H9 (cell line): ENCODE data around the gene ROCK1. TPM values are rescaled to one million over a fixed set of nuclear protein-coding genes. Genes with fewer than 3 reads are reported as not detected.

Source experiments
- DNase-seq: peaks from one replicate; pipeline ENCODE4 v3.0.0-alpha.2; 2017
- H2AFZ ChIP-seq: one replicate; pipeline ENCODE4 v1.6.1; 2013; ENCODE audit warnings: mild to moderate bottlenecking, low read length, control low read depth, moderate library complexity
- H2AK5ac ChIP-seq: 2 replicates; pipeline ENCODE4 v1.6.1; 2013; ENCODE audit warnings: low read length, control low read depth, mixed read lengths; ENCODE audit not compliant: insufficient read length
- H2BK120ac ChIP-seq: one replicate; pipeline ENCODE4 v1.6.1; 2013; ENCODE audit warnings: low read depth, mild to moderate bottlenecking, low read length, control low read depth, inconsistent platforms; ENCODE audit not compliant: poor library complexity, severe bottlenecking
- H2BK12ac ChIP-seq: 2 replicates; pipeline ENCODE4 v1.6.1; 2013; ENCODE audit warnings: low read length, control low read depth, mixed read lengths, low read depth; ENCODE audit not compliant: insufficient read length
- H2BK15ac ChIP-seq: 2 replicates; pipeline ENCODE4 v1.6.1; 2013; ENCODE audit warnings: low read depth, low read length, control low read depth
- H2BK20ac ChIP-seq: one replicate; pipeline ENCODE4 v1.6.1; 2013; ENCODE audit warnings: low read depth, mild to moderate bottlenecking, low read length, control low read depth, inconsistent platforms; ENCODE audit not compliant: poor library complexity, severe bottlenecking
- H2BK5ac ChIP-seq: 2 replicates; pipeline ENCODE4 v1.6.1; 2013; ENCODE audit warnings: low read length, control low read depth, mixed read lengths; ENCODE audit not compliant: insufficient read length
- H3K14ac ChIP-seq: 2 replicates; pipeline ENCODE4 v1.6.1; 2013; ENCODE audit warnings: low read length, control low read depth; ENCODE audit not compliant: insufficient read depth
- H3K18ac ChIP-seq: 2 replicates; pipeline ENCODE4 v1.6.1; 2013; ENCODE audit warnings: low read depth, mild to moderate bottlenecking, mixed read lengths, low read length, control low read depth; ENCODE audit not compliant: insufficient read length
- H3K23ac ChIP-seq: 2 replicates; pipeline ENCODE4 v1.6.1; 2013; ENCODE audit warnings: low read length, control low read depth, mixed read lengths, low read depth; ENCODE audit not compliant: insufficient read length
- H3K23me2 ChIP-seq: 2 replicates; pipeline ENCODE4 v1.6.1; 2013; ENCODE audit warnings: low read depth, mild to moderate bottlenecking, mixed read lengths, low read length, control low read depth; ENCODE audit not compliant: insufficient read length, poor library complexity, severe bottlenecking
- H3K27ac ChIP-seq: 2 replicates; pipeline ENCODE4 v1.5.1; 2013; ENCODE audit warnings: low read length, control low read depth, mixed read lengths, low read depth; ENCODE audit not compliant: insufficient read length
- H3K27me3 ChIP-seq: 2 replicates; pipeline ENCODE4 v1.6.1; 2013; ENCODE audit warnings: low read length, control low read depth, inconsistent platforms; ENCODE audit not compliant: insufficient read depth
- H3K4ac ChIP-seq: 2 replicates; pipeline ENCODE4 v1.6.1; 2013; ENCODE audit warnings: low read depth, mild to moderate bottlenecking, control low read depth, inconsistent platforms, low read length, moderate library complexity
- H3K4me1 ChIP-seq: 2 replicates; pipeline ENCODE4 v1.6.1; 2013; ENCODE audit warnings: low read length, control low read depth, inconsistent platforms; ENCODE audit not compliant: insufficient read depth
- H3K4me2 ChIP-seq: 2 replicates; pipeline ENCODE4 v1.6.1; 2013; ENCODE audit warnings: low read length, control low read depth, mixed read lengths; ENCODE audit not compliant: insufficient read length, insufficient read depth
- H3K56ac ChIP-seq: 2 replicates; pipeline ENCODE4 v1.6.1; 2013; ENCODE audit warnings: low read depth, mild to moderate bottlenecking, mixed read lengths, low read length, control low read depth; ENCODE audit not compliant: insufficient read length
- H3K79me1 ChIP-seq: 2 replicates; pipeline ENCODE4 v1.6.1; 2013; ENCODE audit warnings: low read depth, mild to moderate bottlenecking, moderate library complexity, low read length, control low read depth, inconsistent platforms; ENCODE audit not compliant: insufficient read depth, poor library complexity, severe bottlenecking
- H3K79me2 ChIP-seq: 2 replicates; pipeline ENCODE4 v1.6.1; 2013; ENCODE audit warnings: low read length, control low read depth, inconsistent platforms; ENCODE audit not compliant: insufficient read depth
- H3K9ac ChIP-seq: 2 replicates; pipeline ENCODE4 v1.6.1; 2013; ENCODE audit warnings: low read length, control low read depth, mixed read lengths; ENCODE audit not compliant: insufficient read length; ENCODE audit errors: extremely low read depth
- H3K9me3 ChIP-seq: one replicate; pipeline ENCODE4 v1.6.1; 2013; ENCODE audit warnings: low read depth, low read length, inconsistent platforms; ENCODE audit not compliant: control insufficient read depth
- H3T11ph ChIP-seq: one replicate; pipeline ENCODE4 v1.6.1; 2013; ENCODE audit warnings: mild to moderate bottlenecking, low read length, control low read depth, inconsistent platforms
- H4K20me1 ChIP-seq: one replicate; pipeline ENCODE4 v1.6.1; 2013; ENCODE audit not compliant: control insufficient read depth, insufficient read length, insufficient read depth
- H4K5ac ChIP-seq: 2 replicates; pipeline ENCODE4 v1.6.1; 2013; ENCODE audit warnings: low read depth, mild to moderate bottlenecking, mixed read lengths, low read length, control low read depth; ENCODE audit not compliant: insufficient read length
- H4K8ac ChIP-seq: replicated peaks from 2 replicates; pipeline ENCODE4 v1.6.1; 2013; ENCODE audit warnings: low read length, control low read depth, mixed read lengths, low read depth; ENCODE audit not compliant: insufficient read length
- H4K91ac ChIP-seq: 2 replicates; pipeline ENCODE4 v1.6.1; 2013; ENCODE audit warnings: low read depth, mild to moderate bottlenecking, moderate library complexity, mixed read lengths, low read length, control low read depth; ENCODE audit not compliant: insufficient read length
- H3K27ac Mint-ChIP-seq, 3 experiments: 2 replicates in 2 of 3; 3 replicates in 1 of 3; pipeline ENCODE4 v1.8.0; 2020 to 2021; ENCODE audit warnings: mixed read lengths in 3 of 3, mild to moderate bottlenecking in 1 of 3, moderate library complexity in 1 of 3
- H3K27me3 Mint-ChIP-seq: 2 replicates; pipeline ENCODE4 v1.8.0; 2021; ENCODE audit warnings: low read depth, mild to moderate bottlenecking, moderate library complexity, mixed read lengths
- H3K36me3 Mint-ChIP-seq, 3 experiments: 2 replicates in 2 of 3; 3 replicates in 1 of 3; pipeline ENCODE4 v1.8.0; 2020 to 2021; ENCODE audit warnings: low read depth in 3 of 3, mixed read lengths in 3 of 3; ENCODE audit not compliant: insufficient read depth in 1 of 3
- H3K4me1 Mint-ChIP-seq, 2 experiments: 2 replicates each; pipeline ENCODE4 v1.8.0; 2020; ENCODE audit warnings: mixed read lengths in 2 of 2
- H3K4me3 Mint-ChIP-seq, 2 experiments: 2 replicates in 1 of 2; 3 replicates in 1 of 2; pipeline ENCODE4 v1.8.0; 2020 to 2021; ENCODE audit warnings: mild to moderate bottlenecking in 2 of 2, mixed read lengths in 2 of 2, moderate library complexity in 1 of 2
- H3K9me3 Mint-ChIP-seq, 2 experiments: 2 replicates in 1 of 2; 3 replicates in 1 of 2; pipeline ENCODE4 v1.8.0; 2020; ENCODE audit warnings: mild to moderate bottlenecking in 2 of 2, mixed read lengths in 2 of 2, moderate library complexity in 1 of 2
- CTCF ChIP-seq: fragments of 200-600 bp; sonication (generic); conservative IDR thresholded peaks from 3 replicates; pipeline ENCODE4 v1.8.0; 2021; ENCODE audit warnings: antibody characterized with exemption, mild to moderate bottlenecking
- WGBS: extraction: QIAGEN DNeasy Blood & Tissue Kit; methylation state at CpG from one replicate; pipeline ENCODE4 v1.1.7; 2013; ENCODE audit warnings: missing lambda C conversion rate, low lambda C conversion rate, mixed read lengths; ENCODE audit not compliant: insufficient read length; ENCODE audit errors: extremely low coverage; 5-methylcytosine and 5-hydroxymethylcytosine counted together
- total RNA-seq: library from RNA; stranded (reverse); gene quantifications from 2 replicates; pipeline ENCODE4 v1.2.1, GENCODE V29; 2021

Gene ROCK1
- total RNA-seq, 1 experiment from 2014 or later: 38.2 TPM

- no CpG with 5 or more reads among the region's 3 CpGs for WGBS
Measured at GRCh38 chr18:21047126-21047525, 64.5 kb downstream of the ROCK1 start.

More at GRCh38 chr18:21047126-21047525, 64.5 kb downstream of the ROCK1 start:
- no peak overlapping the region for H3K9ac ChIP-seq
- no peak overlapping the region for H4K91ac ChIP-seq
- no peak overlapping the region for H3K27ac Mint-ChIP-seq
- no peak overlapping the region for H4K8ac ChIP-seq
- no peaks in the 10 kb centered on the region for H3K27me3 ChIP-seq
- H3K4me2 ChIP-seq: no peak overlapping the region
- no peak overlapping the region for H2BK5ac ChIP-seq
- H2BK20ac ChIP-seq: no peak overlapping the region
- no peaks in the 10 kb centered on the region for H3K9me3 Mint-ChIP-seq
- H3K4me1 Mint-ChIP-seq: no peaks in the 10 kb centered on the region
- no peak overlapping the region for H3K56ac ChIP-seq
- no peaks in the 10 kb centered on the region for H4K20me1 ChIP-seq
- TF ChIP-seq CTCF: no peak
- DNase-seq: no peak
- no peak overlapping the region for H2BK15ac ChIP-seq
- no peaks in the 10 kb centered on the region for H3K27me3 Mint-ChIP-seq
- no peak overlapping the region for H3K14ac ChIP-seq
- no peak overlapping the region for H3K4ac ChIP-seq
- no peaks in the 10 kb centered on the region for H3K4me1 ChIP-seq
- H3T11ph ChIP-seq: no peak overlapping the region
- H3K23ac ChIP-seq: no peak overlapping the region
- H3K9me3 ChIP-seq: no peaks in the 10 kb centered on the region
- H3K23me2 ChIP-seq: no peaks in the 10 kb centered on the region
- no peak overlapping the region for H3K4me3 Mint-ChIP-seq
- no peak overlapping the region for H2BK120ac ChIP-seq
- H2BK12ac ChIP-seq: no peak overlapping the region
- H3K36me3 Mint-ChIP-seq: peaks cover 4 to 13% (median 8%) of the 10 kb centered on the region in 3 experiments
- no peak overlapping the region for H3K18ac ChIP-seq
- no peak overlapping the region for H3K27ac ChIP-seq
- no peak overlapping the region for H2AK5ac ChIP-seq
- no peaks in the 10 kb centered on the region for H3K79me2 ChIP-seq
- H2AFZ ChIP-seq: no peak overlapping the region
- H4K5ac ChIP-seq: no peak overlapping the region
- no peaks in the 10 kb centered on the region for H3K79me1 ChIP-seq
